Lung microvascular endothelial cell (primary cell): ENCODE results near the gene C2orf68. TPM values are rescaled to one million over a fixed set of nuclear protein-coding genes. Genes with fewer than 3 reads are reported as not detected.
"Not testable (repeated sequence)": the region's sequence is repeated elsewhere in the genome, so short reads cannot be mapped to it uniquely, and the experiment has no call there.

Experiments used
- DNase-seq, 2 donors: peaks; one replicate each; pipeline versions ENCODE4 v3.0.0 to v3.0.0-alpha.2; 2010; ENCODE audit warnings: low read depth in 2 of 2
- total RNA-seq: library from RNA; depleted of rRNA; stranded (reverse); fragments of >200 nt; gene quantifications from 2 replicates; pipeline ENCODE4 v1.2.1, GENCODE V29; 2014

The C2orf68 gene, protein sequence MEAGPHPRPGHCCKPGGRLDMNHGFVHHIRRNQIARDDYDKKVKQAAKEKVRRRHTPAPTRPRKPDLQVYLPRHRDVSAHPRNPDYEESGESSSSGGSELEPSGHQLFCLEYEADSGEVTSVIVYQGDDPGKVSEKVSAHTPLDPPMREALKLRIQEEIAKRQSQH
- total RNA-seq = 14.8 and 23.8 TPM in 2 replicates

DNA sequence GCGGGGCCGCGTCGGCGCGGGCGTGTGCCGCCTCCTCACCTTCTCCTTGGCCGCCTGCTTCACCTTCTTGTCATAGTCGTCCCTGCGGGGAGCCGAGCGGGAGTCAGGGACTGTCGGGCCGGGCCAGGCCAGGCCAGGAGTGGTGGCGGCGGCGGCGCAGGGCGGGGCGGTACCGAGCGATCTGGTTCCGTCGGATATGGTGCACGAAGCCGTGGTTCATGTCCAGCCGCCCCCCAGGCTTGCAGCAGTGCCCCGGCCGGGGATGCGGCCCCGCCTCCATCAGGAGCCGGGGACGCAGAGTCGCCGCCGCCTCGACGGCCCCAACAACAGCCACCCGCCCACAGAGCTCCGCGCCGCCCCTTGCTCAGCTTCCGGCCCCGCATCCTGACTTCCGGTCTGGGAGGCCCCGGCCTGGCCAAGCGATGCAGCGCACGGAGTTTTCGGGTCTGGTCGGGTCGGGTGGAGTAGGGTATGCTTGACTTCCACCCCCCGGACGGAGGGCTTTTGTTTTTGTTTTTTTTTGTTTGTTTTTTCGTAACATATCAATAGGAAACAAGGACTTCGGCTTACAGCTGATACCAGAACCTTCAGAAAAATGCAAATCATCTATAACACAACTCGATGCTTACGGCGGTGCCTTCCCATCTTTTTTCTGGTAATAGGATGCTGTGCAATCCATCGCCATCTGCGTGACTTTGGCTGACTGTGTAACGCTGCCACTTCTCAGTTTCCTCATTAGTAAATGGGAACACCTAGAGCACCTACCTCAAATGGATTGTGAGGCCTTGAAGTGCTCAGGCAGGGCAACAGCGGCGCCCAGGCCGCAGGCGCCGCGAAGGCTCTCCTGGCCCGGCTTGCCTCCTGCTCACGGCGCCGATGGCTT lies at the start of gene C2orf68:
TSS of gene C2orf68 (minus strand) at position 362 of the 883 bp plus-strand sequence. CDS start at position 280, 82 bp downstream.
- DNase-seq = peak; percentile 88

DNA sequence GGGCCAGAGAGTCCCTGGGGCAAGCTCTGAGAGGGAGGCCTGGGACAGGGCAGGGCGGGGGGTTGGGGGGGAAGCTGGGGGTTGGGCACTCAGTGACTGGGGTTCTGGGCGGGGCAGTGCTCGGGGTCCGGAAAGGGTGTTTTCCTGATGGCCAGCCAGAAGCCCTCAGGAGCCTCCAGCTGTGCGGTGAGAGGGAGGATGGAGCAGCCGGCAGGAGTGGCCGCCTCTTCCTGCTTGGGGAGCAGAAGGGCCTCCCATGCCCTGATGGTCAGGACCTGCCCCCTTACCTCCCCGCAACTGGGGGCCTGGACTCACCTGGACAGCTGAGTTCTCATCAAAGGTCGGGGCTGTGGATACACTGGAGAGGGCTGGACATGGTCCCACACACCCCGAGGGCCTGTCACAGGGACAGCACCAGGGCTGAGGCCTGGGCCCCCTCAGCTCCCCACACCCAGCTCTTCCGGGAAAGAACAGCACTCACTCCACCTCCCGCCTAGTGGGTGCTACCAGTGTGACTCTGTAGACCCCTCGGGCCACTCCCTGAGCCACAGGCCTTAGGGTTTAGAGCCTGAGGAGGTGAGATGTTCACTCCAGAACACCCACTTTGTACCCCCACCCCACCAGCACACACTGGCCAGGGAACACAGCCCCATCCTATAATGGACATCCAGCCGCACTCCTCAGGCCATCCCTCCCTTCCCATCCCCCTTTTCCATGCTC lies 49.4 kb upstream of the C2orf68 start:
- peak in 1 of 2 donors; percentile 38 for DNase-seq

DNA sequence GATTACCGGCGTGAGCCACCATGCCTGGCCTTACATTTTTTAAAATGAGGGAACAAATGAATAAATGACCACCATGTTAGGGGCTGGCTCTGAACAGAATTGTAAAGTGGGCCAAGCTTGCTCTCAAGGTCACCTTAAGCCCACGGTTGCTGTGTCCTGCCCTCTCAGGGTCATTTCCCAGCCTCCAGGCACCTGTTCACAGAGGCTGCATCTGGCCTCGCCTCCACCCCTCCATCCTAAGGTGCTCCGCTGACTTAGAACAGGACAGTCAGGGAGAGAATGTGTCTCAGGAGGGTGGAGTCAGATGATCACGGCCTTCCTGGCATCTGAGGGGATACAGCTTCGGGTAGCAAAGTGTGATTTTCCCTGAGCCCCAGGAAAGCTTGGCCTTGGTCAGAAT lies 48.9 kb upstream of the C2orf68 start:
- DNase-seq = no peak

DNA sequence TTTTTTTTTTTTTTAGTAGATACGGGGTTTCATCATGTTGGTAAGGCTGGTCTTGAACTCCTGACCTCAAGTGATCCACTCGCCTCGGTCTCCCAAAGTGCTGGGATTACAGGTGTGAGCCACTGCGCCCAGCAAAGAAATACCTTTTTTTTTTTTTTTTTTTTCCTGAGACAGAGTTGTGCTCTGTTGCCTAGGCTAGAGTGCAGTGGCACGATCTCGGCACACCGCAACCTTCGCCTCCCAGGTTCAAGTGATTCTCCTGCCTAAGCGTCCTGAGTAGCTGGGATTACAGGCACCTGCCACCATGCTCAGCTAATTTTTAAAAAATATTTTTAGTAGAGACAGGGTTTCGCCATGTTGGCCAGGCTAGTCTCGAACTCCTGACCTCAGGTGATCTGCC lies 48.4 kb upstream of the C2orf68 start:
- DNase-seq = not testable (repeated sequence)

DNA sequence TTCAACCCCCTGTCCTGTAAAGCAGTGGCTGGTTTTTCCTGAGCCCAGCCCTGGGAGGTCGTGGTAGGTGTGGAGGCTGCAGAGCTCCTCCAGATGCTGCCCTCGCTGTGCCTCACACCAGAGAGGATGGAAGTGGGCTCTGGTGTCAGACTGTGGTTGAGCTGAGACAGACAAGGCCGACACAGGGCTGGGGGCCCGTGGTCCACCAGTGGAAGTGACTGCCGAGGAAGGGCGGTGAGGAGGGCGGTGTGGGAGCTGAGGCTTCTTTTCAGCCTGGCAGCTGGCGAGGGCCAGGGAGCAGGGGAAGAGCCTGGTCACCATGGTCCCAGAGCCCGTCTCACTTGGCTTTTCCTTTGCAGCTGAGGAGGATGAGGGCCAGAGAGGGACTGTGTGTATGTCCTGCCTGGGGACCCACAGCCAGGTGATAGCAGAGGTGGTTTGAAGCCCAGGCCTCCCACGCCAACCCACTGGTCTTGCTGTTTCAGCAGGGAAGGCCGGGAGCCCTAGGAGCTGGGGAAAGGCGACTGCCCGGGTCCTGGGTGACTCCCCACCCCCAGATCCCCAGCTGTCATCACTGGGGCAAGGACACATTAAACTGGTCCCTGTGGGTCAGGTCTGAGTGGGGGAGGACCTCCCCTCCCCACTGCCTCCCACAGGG lies 47.6 kb upstream of the C2orf68 start:
- DNase-seq = no peak

DNA sequence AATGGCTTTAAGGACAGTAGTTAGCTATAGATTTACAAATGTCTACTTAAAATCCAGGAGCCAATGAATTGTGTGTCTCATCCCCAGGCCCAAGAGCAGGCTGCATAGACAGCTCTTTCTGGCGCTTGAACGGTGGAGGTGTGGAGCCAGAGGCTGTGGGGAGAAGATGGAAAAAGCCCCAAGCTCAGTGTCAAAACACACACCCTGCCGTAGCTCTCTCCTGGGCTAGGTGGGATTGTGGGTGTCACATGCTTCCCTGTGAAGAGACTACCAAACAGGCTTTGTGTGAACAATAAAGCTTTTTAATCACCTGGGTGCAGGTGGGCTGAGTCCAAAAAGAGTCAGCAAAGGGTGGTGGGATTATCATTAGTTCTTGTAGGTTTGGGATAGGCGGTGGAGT lies 45.5 kb upstream of the C2orf68 start:
- not testable (repeated sequence) for DNase-seq

DNA sequence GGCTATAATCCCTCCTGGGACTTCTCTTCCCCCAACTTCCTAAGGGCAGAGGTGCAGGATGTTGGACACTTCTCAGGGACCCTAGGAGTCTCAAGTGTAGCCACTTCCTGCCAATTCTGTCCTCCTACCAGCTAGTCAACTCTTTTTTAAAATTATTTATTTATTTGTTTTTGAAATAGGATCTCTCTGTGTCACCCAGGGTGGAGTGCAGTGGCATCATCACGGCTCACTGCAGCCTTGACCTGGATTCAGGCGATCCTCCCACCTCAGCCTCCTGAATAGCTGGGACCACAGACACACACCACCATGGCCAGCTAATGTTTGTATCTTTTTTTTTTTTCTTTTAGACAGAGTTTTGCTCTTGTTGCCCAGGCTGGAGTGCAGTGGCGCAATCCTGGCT lies 44.6 kb upstream of the C2orf68 start:
- DNase-seq = no peak

DNA sequence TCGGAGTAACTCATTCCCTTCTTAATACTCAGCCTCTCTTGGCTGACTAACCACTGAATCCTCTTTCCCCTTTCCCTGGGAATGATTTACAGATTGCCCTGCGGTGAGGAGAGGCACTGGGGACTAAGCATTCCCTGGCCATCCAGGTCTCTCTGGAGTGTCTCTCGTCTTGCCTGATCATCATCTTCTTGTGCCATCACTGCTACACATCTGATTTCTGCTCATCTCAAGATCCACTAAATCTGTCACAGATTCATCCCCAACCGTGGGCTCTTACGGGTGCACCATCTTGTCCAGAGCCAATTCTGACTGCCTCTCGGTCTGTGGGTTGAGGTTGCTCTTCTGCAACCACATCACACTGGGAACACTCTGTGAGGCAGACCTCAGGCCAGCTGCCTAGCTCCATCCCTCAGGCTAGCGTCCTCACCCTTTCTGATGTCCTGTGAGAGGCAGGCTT lies 44.1 kb upstream of the C2orf68 start:
- no peak for DNase-seq

DNA sequence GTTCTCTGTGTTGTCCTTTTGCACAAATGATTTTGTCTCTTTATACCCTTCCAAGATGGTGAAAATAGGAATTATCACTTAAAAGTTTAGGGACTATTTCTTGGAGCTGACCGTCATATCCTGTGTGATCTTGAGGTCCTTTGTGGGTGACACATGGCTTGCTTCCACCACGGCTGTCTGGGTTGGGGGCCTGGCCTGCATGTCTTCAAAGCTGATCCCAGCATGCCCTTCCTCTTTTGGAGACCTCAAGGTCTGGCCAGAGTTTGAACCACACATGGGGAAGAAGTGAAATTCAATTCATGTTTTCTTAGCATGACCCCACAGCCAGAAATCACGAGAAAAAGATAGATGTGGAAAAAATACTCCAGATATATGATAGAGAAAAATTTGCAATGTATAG lies 42.1 kb upstream of the C2orf68 start:
- DNase-seq = no peak

DNA sequence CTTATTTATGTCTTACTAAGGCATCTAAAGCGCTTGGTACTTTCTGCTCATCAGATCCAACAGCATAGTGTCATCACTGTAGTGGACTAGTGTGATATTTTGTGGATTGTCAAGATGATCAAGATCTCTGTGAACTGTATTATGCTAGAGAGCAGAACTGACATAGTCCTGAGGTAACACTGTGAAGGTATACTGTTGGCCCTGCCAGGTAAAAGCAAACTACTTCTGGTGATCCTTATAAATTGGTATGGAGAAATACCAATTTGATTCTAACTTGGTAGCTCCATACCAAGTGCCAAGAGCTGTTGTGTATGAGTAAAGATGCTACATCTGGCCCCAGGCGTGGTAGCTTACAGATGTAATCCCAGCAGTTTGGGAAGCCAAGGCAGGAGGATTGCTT lies 40.2 kb upstream of the C2orf68 start:
- no peak for DNase-seq

DNA sequence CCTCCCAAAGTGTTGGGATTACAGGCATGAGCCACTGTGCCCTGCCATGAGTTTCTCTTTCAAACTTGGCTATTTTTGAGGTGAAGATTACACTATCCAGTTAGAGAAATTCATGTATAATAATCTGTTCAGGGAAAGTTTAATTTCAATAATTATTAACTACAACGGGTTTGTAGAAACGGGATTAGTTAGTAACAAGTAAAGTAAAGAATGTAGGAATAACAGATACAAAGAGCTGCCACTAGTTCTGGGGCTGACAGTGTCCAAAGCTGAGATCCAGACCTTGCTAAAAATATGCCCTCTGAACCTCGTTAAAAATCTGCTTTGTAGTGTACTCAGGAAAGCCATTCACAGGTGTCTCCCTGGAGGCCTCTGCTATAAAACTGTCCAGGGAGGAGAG lies 39.2 kb upstream of the C2orf68 start:
- no peak for DNase-seq

DNA sequence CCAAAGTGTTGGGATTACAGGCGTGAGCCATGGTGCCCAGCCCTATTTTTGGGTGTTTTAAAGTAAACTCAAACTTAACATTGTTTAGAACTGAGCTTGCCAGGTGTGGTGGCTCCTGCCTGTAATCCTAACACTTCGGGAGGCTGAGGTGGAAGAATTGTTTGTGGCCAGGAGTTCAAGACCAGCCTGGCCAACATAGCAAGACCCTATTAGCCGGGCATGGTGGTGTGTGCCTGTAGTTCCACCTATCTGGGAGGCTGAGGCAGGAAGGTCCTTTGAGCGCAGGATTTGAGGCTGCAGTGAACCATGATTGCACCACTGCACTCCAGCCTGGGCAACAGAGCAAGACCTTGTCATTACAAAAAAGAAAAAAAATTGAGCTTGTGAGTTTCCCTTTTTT lies 38.6 kb upstream of the C2orf68 start:
- DNase-seq = no peak

DNA sequence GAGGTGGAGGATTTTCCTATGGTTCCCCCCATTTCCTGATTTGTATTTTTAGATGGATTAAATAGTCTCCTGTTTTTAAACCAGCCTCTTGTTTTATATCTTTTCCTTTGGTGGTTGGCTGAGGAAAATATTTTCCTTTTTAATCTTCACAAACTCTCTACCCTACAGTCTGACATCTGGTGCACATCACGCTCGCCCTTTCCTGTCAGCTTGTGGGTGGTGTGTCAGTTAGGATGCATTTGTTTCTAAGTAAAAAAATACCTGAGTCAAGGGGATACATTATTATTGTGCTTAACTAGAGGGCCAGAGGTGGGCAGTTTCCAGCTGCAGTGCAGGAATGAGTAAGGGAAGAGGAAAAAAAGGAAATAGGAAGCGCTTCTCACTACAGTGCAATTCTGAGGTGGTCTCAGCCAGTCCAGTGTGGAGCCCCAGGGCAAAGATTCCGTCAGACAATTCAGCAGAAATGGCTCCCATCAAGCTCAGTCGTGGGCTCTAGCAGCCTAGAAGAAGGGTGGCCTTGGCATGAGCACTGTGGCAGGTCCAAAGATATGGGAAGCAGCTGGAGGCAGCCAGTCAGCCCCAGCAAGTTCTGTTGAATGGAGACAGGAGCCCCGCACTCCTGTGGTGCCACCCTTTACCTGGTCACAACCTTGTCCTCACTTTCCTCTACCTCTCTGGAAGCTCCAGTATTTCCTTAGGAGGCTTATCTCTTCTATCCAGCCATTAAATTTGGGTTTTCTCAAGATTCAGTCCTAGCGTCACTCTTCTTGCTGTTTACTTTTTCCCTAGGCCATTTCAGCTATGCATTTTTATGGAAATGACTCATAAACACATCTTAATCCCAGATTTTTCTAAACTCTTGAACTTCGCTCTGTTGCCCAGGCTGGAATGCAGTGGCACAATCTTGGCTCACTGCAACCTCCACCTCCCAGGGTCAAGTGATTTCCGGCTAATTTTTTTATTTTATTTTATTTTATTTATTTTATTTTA lies 37.6 kb upstream of the C2orf68 start:
- DNase-seq = peak; percentile 7 to 35

DNA sequence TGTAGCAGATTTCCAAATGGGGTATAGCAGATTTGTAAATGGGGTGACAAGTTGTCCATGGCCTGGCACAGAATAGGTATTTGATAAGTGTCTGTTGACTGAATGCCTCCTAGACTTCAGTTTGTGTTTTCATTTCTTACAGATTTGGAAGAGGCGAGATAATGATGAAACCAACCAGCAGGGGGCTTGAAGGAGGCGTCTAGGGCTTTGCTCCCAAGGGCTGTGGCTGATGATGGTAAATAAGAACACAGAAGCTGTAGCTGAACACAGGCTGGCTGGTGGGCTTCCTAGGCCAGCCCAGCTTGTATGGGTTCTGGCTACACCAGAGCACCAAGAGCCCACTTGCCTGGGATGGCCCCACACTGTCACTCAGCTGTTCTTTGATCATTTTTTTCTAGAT lies 36.8 kb upstream of the C2orf68 start:
- DNase-seq = peak; percentile 36 to 65

DNA sequence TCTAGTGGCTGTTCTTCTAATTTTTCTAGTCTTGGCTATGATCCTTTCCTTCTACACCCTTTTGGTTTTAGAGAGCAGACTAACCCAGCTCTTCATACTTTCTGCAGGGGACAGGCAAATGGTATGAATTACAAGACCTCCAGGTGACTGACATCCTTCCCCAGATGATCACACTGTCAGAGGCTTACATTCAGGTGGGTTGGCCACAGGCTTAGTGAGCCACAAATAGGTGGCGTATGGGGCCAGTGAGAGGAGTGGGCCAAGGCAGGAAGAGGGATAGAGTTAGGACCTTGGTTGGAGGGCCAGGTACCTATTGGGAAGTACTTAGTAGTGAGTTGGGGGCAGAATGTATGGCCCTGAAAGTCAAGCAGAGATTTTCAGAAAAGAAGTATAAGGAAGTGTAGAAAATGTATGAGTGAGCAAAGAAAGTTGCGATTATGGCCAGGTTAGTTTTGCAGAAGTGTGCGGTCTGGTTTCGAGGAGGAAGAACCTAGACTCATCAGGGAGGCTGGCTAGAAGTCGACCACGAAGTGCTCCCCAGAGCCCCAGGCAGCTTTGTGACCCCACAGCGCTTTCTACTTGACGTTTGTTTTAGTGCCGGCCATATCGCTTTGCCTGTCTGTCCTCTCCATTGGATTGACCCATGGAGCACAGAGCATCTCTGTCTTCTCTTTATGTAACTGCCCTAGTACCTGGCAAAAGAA lies 36.1 kb upstream of the C2orf68 start:
- no peak for DNase-seq

DNA sequence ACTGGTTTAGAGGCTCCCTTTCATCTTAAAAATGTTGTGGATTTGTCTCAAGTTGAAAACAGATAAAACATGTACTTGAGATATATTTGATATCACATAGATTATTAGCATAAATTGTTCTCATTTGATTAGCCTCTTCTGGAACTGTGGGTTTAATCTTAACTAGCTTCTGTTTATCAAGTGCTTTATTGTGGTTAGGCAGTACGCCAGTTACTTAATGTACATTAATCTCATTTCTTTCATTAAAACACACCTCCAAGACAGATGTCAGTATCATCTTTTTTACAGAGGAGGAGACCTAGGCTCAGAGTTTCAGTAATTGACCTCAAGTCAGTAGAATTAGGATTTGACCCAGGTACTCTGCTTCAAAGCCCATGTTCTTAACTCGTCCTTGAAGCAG lies 34.3 kb upstream of the C2orf68 start:
- DNase-seq = no peak

DNA sequence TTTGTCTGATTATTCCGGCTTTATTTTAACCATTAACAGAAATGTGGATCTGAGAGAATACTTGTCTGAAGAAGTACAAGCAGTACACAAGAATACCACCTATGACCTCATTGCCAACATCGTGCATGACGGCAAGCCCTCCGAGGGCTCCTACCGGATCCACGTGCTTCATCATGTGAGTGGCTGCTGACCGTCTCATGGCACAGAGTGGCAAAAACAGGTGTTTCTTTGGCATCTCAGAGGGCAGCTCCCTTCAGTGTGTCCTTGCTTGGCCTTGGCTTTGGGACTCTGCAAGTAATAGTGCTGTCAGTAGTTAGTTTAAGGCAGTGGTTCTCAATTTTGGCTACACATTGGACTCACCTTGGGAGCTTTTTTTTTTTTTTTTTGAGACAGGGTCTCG lies 33.0 kb upstream of the C2orf68 start:
- no peak for DNase-seq

DNA sequence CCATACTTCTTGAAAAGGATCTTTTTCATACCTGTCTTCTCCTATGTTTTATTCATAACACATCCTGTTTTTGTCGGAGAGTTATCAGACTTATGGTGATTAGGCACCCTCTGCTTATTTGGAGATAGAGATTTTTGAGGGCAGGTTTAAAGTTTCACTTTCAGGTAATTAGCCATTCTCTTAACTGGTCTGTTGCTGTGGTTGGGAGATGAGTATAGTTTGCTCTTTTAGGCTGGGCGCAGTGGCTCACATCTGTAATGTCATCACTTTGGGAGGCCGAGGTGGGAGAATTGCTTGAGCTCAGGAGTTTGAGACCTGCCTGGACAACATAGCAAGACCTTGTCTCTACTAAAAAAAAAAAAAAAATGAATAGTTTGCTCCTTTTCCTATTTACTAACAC lies 30.9 kb upstream of the C2orf68 start:
- no peak for DNase-seq

DNA sequence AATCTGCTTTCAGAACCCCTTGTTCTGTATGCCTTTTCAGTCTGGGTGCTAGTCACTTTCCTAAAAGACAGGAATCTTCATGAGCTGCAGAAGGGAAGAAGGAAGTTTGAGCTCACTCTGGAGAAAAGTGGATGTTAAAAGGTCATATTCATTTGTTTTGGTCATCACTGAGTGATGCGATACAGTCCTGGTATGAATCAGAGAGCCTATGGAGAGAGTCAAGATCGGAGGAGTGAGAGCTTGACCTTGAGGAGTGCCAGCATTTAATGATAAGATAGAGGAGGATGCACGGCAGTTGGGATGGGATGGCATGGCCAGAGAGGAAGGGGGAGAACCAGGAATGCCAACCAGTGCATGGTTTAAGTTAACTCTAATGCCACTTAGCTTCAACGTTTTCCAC lies 23.8 kb upstream of the C2orf68 start:
- peak in 1 of 2 donors; percentile 15 for DNase-seq

DNA sequence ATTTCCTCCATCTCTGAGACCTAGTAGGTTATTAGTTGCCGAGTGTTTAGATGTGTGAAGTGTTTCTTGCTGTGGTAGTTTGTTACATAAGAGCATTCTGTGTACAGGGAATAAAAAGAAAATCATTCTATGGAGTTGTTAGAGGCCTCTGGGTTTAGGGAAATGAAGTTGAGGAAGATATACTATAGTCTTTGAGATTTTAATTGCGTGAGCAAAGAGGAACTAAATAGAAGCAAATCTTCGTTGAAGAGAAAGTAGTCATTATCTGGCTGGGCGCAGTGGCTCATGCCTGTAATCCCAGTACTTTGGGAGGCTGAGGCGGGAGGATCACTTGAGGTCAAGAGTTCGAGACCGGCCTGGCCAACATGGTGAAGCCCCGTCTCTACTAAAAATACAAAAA lies 23.1 kb upstream of the C2orf68 start:
- DNase-seq = no peak
